ENCODE results near the gene ARHGEF9.
"Not testable (repeated sequence)": the region's sequence is repeated elsewhere in the genome, so short reads cannot be mapped to it uniquely, and the experiment has no call there.

Gene ARHGEF9

GRCh38 chrX:63658920-63659319 is 126.1 kb downstream of the ARHGEF9 start:
- DNase-seq (ENCODE audit: low spot score) = no peak

- DNase-seq (ENCODE audit: low spot score) = peak; percentile 60
These were observed 127.2 kb downstream of the ARHGEF9 start for GRCh38 chrX:63657821-63658220.

GRCh38 chrX:63656871-63657580 is 128.0 kb downstream of the ARHGEF9 start:
- peak; percentile 46 for DNase-seq (ENCODE audit: low spot score)

GRCh38 chrX:63652086-63652765 is 132.8 kb downstream of the ARHGEF9 start:
- DNase-seq (ENCODE audit: low spot score) = no peak

DNA sequence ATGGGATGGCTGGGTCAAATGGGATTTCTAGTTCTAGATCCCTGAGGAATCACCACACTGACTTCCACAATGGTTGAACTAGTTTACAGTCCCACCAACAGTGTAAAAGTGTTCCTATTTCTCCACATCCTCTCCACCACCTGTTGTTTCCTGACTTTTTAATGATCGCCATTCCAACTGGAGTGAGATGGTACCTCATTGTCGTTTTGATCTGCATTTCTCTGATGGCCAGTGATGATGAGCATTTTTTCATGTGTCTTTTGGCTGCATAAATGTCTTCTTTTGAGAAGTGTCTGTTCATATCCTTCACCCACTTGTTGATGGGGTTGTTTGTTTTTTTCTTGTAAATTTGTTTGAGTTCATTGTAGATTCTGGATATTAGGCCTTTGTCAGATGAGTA is 139.3 kb downstream of the ARHGEF9 start:
- DNase-seq (ENCODE audit: low spot score) = not testable (repeated sequence)

DNA sequence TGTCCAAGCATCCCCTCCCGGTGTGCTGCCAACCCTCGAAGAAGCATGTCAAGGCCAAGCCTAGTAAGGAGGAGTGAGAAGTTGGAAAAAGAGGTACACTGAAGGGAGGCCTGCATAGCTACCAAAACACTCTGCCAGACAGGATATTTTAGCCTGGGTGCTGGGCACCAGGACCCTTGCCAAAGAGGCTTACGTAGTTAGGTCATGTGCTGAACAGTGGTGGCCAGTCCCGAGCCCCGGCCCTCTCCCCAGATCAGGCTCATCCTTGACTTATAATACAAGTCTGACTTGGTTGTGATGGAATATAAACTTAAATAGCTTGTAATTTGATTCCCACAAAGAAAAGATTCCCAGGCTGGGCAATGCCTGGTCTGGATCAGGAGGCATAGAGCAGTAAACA is 149.3 kb downstream of the ARHGEF9 start:
- DNase-seq (ENCODE audit: low spot score) = no peak

GRCh38 chrX:63613531-63614028 is 171.4 kb downstream of the ARHGEF9 start:
- no peak for DNase-seq (ENCODE audit: low spot score)

- no peak for DNase-seq (ENCODE audit: low spot score)
These were observed 199.1 kb downstream of the ARHGEF9 start for GRCh38 chrX:63585936-63586335.
